GM19193 (cell line): Measurements from ENCODE around the gene SRGAP1.

Experiments used
- POLR2A ChIP-seq: IDR thresholded peaks from 4 replicates; pipeline ENCODE4 v1.6.1; 2011; ENCODE audit not compliant: insufficient read depth, insufficient read length; ENCODE audit errors: extremely low read depth

Gene SRGAP1

GRCh38 chr12:64123448-64123847, 278.9 kb downstream of the SRGAP1 start:
- no peak for TF ChIP-seq POLR2A

- TF ChIP-seq POLR2A = no peak
Measured at GRCh38 chr12:64124511-64125197, 280.2 kb downstream of the SRGAP1 start.

- no peak for TF ChIP-seq POLR2A
Measured at GRCh38 chr12:64125913-64126312, 281.4 kb downstream of the SRGAP1 start.

- no peak for TF ChIP-seq POLR2A
Measured at GRCh38 chr12:64127811-64128210, 283.3 kb downstream of the SRGAP1 start.

GRCh38 chr12:64128366-64128765, 283.9 kb downstream of the SRGAP1 start:
- TF ChIP-seq POLR2A = no peak

- TF ChIP-seq POLR2A = no peak
Measured at GRCh38 chr12:64137117-64137516, 292.6 kb downstream of the SRGAP1 start.

GRCh38 chr12:64139021-64139420, 294.5 kb downstream of the SRGAP1 start:
- no peak for TF ChIP-seq POLR2A

GRCh38 chr12:64142382-64142781, 297.9 kb downstream of the SRGAP1 start:
- no peak for TF ChIP-seq POLR2A

- no peak for TF ChIP-seq POLR2A
Measured at GRCh38 chr12:64142784-64143183, 298.3 kb downstream of the SRGAP1 start.

- TF ChIP-seq POLR2A = no peak
Measured at GRCh38 chr12:64145226-64145625, 300.7 kb downstream of the SRGAP1 start.

GRCh38 chr12:64147011-64147631, 302.6 kb downstream of the SRGAP1 start:
- TF ChIP-seq POLR2A = no peak

- no peak for TF ChIP-seq POLR2A
Measured at GRCh38 chr12:64147875-64148274, 303.4 kb downstream of the SRGAP1 start.

- no peak for TF ChIP-seq POLR2A
Measured at GRCh38 chr12:64154677-64155076, 310.2 kb downstream of the SRGAP1 start.

GRCh38 chr12:64157110-64157509, 312.6 kb downstream of the SRGAP1 start:
- TF ChIP-seq POLR2A = no peak

- no peak for TF ChIP-seq POLR2A
Measured at GRCh38 chr12:64160021-64160710, 315.7 kb downstream of the SRGAP1 start.

- no peak for TF ChIP-seq POLR2A
Measured at GRCh38 chr12:64160711-64161060, 316.2 kb downstream of the SRGAP1 start.
